GM12872 (cell line): ENCODE data around the gene CHID1.

Source experiments
- TF ChIP-seq, protein P1 (sequence below): IDR thresholded peaks from 3 replicates; pipeline ENCODE4 v1.5.1; 2011; ENCODE audit warnings: low read depth, mild to moderate bottlenecking, low read length, moderate library complexity; ENCODE audit not compliant: insufficient read depth

CHID1 gene

DNA sequence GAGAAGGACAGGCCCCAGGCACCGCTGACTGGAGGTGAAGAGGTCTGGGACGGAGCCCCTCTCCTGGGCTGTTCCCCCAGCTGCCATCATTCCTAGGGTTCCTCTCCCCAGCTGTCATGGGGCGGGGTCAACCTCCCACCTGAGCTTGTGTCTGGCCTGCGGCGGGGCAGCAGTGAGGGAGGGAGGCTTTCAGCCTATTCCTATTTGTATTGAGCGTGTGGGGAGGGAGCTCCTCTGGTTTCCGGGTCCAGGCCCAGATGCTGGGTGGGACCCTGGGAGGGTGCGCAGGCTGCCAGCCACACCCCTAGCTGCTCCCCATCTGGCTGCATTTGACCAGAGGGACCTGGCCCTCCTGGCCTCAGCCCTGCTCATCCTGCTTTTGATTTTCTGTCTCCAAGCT is 54.2 kb downstream of the CHID1 start:
- TF ChIP-seq, protein P1, sequence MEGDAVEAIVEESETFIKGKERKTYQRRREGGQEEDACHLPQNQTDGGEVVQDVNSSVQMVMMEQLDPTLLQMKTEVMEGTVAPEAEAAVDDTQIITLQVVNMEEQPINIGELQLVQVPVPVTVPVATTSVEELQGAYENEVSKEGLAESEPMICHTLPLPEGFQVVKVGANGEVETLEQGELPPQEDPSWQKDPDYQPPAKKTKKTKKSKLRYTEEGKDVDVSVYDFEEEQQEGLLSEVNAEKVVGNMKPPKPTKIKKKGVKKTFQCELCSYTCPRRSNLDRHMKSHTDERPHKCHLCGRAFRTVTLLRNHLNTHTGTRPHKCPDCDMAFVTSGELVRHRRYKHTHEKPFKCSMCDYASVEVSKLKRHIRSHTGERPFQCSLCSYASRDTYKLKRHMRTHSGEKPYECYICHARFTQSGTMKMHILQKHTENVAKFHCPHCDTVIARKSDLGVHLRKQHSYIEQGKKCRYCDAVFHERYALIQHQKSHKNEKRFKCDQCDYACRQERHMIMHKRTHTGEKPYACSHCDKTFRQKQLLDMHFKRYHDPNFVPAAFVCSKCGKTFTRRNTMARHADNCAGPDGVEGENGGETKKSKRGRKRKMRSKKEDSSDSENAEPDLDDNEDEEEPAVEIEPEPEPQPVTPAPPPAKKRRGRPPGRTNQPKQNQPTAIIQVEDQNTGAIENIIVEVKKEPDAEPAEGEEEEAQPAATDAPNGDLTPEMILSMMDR = no peak

DNA sequence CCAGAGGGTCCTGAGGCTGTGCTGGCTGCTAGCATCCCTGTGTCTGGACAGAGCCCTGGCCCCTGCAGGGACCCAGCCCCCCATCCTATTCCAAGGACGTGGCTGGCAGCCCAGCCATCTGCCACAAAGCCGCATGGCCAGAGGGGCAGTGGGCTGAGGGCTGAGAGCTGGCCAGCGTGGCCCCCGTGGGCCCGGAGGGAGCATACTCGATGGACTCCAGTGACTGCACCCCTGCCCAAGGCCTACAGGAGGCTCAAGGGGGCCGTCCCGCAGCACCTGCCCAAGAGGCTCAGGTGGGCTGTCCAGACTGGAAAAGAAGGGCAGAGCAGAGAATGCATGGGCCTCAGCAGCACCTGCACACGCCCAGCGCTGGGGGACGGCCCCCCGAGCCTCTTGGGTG is 54.8 kb downstream of the CHID1 start:
- TF ChIP-seq, protein P1 = no peak

DNA sequence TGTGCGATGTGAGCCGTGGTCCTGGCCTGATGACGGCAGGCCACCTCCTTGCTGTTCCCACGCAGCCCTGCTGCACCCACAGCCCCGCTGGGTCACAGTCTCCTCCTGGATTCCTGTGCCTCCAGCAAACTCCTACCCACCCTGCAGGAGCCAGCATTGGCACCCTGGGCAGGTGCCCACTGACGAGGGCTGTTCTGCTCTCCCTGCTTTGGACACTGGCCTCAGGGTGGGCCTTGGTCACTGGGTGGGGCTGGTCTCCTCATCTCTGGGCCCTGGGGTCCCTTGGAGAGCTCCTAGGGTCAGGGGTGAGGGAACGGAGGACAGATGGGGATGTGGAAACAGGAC is 55.3 kb downstream of the CHID1 start:
- TF ChIP-seq, protein P1 = no peak

DNA sequence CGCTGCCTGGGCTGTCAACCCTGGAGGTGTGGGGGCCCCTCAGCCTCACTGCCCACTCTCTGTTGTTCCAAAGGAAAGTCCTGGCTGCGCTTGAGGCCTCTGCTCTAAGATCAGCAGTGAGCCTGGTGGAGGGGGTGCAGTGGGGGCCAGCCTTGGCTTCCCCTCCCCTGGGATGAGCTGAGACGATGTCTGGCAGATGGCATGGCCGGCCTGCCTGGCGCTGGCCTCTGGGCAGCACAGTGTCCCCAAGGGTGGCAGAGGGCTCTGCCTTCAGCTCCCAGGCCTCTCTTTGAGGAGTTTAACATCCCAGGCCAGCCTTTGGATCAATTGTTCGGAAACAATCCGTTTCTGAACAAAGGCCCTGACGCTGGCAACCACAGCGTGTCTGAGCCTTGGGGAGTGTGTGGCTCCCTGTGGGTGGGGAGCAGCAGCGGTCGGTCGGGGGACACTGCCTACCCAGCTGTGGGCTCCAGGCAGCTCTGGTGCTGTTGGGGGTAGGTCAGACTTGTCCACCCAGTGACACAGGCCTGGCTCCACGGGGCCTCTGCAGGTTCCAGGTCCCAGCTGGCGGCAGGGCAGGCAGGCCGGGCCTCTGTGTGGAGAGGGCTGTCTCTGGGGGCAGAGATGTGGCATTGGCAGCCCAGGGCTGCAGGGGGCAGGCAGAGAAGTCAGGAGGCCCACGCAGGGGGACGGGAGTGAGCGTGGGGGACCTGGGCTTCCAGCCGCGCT is 55.8 kb downstream of the CHID1 start:
- TF ChIP-seq, protein P1 = no peak

DNA sequence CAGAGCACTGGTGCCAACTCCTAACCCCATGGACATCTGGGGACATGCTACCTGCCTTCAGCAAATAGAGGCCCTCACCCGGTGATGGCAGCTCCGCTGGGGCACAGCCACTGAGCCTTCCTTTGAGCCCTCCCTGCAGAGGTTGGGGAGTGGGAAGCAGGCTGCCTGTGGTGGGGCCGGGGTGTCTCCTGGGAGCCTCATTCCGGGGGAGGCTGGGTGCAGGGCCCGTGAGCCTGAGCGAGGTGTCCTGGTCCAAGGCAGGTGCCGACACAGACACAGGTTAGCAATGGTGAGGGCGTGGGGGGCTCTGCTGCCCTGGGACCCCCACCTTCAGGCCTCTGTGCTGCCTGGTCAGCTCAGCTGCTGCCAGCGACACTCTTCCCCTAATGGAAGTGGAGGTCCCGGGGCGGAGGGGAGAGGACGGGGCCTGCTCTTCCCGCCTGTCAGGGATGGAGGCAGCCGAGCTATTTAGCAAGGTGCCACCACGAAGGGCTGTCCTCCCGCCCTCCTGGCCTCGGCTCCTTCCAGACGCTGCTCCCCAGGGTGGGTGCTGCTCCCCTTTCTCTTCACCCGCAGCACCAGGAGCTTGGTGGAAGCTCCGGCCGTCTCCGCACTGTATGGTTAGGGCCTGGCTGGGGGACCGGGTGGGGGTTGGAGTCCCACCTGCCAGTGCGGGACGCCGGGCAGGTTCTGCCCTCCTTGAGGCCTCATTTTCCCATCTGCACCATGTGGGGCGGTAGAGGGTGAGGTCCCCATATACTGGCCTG is 56.7 kb downstream of the CHID1 start:
- TF ChIP-seq, protein P1 = no peak

DNA sequence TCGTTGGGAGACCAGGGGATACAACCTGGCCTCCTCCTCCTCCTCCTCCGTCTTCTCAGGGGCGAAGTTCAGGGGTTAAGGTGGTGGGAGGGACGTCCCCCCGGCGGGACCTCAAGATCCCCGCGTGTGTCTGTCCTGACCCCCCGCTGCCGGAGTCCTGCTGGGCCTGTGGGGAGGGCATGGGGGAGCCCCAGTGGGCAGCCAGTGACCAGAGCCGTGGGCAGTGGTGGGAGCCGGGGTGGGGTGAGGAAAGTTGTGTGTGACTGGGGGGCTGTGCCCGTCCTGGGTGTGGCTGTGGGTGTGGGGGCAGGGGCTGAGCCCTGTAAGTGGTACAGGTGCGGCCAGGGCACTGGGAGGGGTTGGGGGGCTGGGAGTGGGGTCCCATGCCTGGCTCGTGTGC is 57.8 kb downstream of the CHID1 start:
- TF ChIP-seq, protein P1 = no peak

DNA sequence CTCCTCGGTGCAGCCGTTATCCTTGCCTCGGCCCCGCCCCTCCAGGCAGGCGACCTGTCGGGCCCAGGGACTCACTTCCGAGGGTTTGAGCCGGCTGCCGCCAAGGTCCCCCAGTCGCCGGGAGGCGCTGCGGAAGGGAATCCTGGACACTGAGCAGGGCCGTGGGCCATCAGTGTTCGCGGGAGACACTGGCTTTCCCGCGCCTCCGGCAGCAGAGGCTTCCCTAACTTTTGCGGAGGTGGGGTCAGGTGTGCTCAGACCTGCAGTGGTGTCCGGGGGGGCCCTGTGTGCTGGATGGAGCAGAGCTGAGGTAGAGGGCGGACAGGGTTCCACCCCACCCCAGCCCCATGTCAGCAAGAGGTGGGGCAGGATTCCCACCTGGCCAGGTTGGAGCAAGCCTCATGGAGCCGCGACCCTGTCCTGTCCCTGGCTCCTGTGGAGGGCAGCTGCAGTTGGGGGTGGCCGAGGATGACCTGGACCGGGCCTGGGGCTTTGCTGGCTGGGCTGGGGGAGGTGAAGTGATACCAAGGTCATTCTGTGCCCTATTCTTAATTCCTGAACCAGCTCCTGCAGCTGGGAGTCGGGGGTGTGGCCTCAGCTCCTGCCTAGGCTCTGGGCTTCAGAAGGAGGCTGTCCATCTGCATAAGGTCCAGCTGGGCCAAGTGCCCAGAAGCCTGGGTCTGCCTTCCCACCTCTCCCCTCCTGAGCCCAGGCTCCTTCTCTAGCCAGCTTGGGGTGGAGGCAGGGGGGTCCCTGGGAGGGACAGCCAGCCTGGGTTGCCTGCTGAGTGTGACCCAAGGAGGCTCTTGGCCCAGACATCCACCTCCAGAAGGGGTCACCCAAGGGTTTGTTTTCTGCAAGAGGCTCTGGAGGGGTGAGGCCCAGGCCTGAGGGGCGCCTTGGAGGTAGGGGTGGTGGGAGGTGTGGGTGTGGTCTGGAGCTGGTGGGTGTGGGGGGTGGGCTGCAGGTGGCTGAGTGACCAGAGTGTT is 59.5 kb downstream of the CHID1 start:
- TF ChIP-seq, protein P1 = peak; percentile 39
